ENCODE measurements around the gene POC1B.

POC1B gene

DNA sequence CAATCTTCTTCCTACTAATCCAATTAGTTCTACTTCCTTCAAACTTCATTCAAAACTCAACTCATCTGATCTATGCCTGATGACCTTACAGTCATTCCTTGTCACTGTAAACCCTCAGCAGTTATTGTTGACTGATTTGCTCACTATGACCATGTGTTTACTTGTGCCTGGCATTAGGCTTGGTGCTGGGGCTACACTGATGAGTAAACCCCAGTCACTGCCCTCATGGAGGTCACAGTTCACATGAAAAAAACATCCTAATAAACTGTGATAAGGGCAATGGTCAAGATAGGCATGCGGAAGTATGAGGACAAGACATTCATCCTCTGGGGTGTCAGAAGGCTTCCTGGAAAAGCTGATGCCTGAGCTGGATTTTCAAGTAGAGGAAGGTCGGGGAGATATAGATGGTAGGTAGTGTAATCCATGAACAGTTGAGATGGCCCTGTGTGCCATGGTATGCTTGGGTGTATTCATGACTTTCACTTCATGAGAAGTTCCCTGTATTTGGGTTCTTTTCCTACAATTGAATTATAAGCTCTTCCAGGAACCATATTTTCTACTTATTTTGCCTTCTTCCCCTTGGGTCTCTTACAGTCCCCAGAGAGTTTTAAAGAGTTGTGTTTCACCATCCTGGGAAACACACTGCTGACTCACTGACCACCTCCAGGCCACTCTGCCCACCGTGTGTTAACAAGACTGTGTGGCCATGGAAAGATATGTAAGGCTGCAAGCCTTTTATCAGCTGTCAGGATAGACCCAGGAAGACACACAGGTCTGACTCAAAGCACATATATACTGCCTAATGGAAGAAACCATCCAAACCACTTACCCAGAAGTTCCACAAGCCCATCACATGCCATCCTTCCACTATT, 134.8 kb downstream of the POC1B start:
- Histone ChIP-seq H3K36me3 (ENCODE audit: control insufficient read depth, insufficient read depth, low read length, severe bottlenecking) (no peaks in the 10 kb centered on the region), H3K4me3 (ENCODE audit: low read length) (no peak overlapping the region), H3K4me1 (ENCODE audit: control insufficient read depth, insufficient read depth, low read length) (peaks cover 28% of the 10 kb centered on the region), H3K9me3 (ENCODE audit: control insufficient read depth, low read length) (no peaks in the 10 kb centered on the region), H3K9ac (ENCODE audit: low read length) (no peak overlapping the region), H3K27me3 (replicated peaks; ENCODE audit: control insufficient read depth, insufficient read depth, low read length) (no peaks in the 10 kb centered on the region)
- DNase-seq (ENCODE audit: low read depth) = peak; percentile 51

GRCh38 chr12:89389755-89390661, 135.8 kb downstream of the POC1B start:
- Histone ChIP-seq H3K9ac (ENCODE audit: low read length) (no peak overlapping the region), H3K4me3 (ENCODE audit: low read length) (no peak overlapping the region), H3K4me1 (ENCODE audit: control insufficient read depth, insufficient read depth, low read length) (peaks cover 33% of the 10 kb centered on the region), H3K27me3 (replicated peaks; ENCODE audit: control insufficient read depth, insufficient read depth, low read length) (no peaks in the 10 kb centered on the region), H3K9me3 (ENCODE audit: control insufficient read depth, low read length) (no peaks in the 10 kb centered on the region), H3K36me3 (ENCODE audit: control insufficient read depth, insufficient read depth, low read length, severe bottlenecking) (no peaks in the 10 kb centered on the region)
- peak; percentile 14 for DNase-seq (ENCODE audit: low read depth)

DNA sequence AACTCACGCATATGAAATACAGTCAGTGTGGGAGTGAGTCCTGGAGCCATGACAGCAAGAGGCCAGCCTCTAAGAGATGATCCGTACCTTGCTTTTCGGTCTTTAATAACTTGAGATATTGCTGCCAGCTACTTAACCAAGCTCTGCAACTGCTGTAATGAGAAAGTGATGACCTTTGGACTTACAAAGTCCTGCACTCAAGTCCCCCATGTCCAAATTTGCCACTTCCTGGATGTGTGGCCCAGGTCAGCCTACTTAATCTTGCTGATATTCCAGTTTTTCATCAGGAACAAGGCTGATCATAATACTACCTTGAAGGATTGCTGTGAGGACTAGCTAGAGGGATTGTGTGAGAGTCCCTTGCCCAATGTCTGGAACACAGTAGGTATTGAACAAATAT, 139.7 kb downstream of the POC1B start:
- Histone ChIP-seq H3K27me3 (replicated peaks; ENCODE audit: control insufficient read depth, insufficient read depth, low read length) (no peaks in the 10 kb centered on the region), H3K9me3 (ENCODE audit: control insufficient read depth, low read length) (no peaks in the 10 kb centered on the region), H3K9ac (ENCODE audit: low read length) (no peak overlapping the region), H3K4me1 (ENCODE audit: control insufficient read depth, insufficient read depth, low read length) (peaks cover 40% of the 10 kb centered on the region), H3K4me3 (ENCODE audit: low read length) (no peak overlapping the region), H3K36me3 (ENCODE audit: control insufficient read depth, insufficient read depth, low read length, severe bottlenecking) (no peaks in the 10 kb centered on the region)
- DNase-seq (ENCODE audit: low read depth) = no peak

DNA sequence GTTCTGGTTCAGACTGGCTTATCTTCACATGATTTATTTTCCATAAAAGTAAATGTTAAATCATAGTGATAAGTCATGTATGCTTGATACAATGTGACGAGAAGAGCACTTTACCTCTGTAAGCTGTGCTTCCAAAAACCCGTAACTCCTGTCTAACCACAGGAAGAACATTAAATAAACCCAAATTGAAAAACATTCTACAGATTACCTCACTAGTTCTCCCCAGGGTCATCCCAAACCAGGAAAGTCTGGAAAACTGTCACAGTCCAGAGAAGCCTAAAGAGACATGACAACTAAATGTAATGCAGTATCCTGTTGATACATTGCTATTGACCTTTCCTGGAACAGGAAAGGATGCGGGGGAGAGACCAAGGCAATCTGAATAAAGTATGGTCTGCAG, 141.0 kb downstream of the POC1B start:
- Histone ChIP-seq H3K9me3 (ENCODE audit: control insufficient read depth, low read length) (no peaks in the 10 kb centered on the region), H3K4me1 (ENCODE audit: control insufficient read depth, insufficient read depth, low read length) (peaks cover 29% of the 10 kb centered on the region), H3K27me3 (replicated peaks; ENCODE audit: control insufficient read depth, insufficient read depth, low read length) (no peaks in the 10 kb centered on the region), H3K4me3 (ENCODE audit: low read length) (peak overlapping the region; percentile 51), H3K36me3 (ENCODE audit: control insufficient read depth, insufficient read depth, low read length, severe bottlenecking) (no peaks in the 10 kb centered on the region), H3K9ac (ENCODE audit: low read length) (no peak overlapping the region)
- DNase-seq (ENCODE audit: low read depth) = no peak

DNA sequence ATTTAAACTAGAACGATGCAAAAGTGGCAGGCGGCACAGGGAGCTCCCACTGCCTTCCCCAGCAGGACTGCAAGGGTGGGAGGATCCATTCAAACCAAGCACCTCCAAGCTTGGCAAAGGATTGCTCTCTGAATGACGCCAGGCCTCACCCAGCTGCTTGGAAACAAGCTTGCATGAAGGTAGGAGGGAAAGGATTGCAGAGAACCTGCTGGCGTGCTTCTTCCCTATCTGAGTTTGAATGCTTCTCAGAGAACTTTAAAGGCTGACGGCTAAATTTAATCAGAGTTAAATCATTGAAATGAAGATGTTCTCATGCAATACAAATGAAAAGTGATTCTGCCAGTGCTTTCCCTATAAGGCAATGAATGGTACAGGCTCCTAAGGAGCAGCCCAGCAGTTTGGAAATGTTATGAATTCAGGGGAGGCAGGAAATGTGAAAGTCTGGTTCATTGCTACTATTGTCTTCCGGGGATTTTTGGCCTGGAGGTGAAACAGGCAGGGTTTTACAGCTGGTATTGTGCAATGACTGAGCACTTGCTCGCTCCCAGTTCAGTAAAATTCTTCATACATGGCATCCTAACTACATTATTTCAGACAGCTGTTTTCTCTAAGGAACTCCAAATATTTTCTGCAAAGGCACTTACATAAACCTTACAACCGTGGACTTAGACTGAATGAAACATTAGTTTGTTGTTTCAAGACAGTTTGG, 141.6 kb downstream of the POC1B start:
- no peaks in the 10 kb centered on the region for H3K9me3 ChIP-seq (ENCODE audit: control insufficient read depth, low read length)
- peak; percentile 95 for DNase-seq (ENCODE audit: low read depth)
- peak overlapping the region; percentile 42 for H3K9ac ChIP-seq (ENCODE audit: low read length)
- H3K4me3 ChIP-seq (ENCODE audit: low read length) = peak overlapping the region; percentile 51
- peaks cover 29% of the 10 kb centered on the region for H3K4me1 ChIP-seq (ENCODE audit: control insufficient read depth, insufficient read depth, low read length)
- no peaks in the 10 kb centered on the region for H3K27me3 ChIP-seq (replicated peaks; ENCODE audit: control insufficient read depth, insufficient read depth, low read length)
- no peaks in the 10 kb centered on the region for H3K36me3 ChIP-seq (ENCODE audit: control insufficient read depth, insufficient read depth, low read length, severe bottlenecking)

DNA sequence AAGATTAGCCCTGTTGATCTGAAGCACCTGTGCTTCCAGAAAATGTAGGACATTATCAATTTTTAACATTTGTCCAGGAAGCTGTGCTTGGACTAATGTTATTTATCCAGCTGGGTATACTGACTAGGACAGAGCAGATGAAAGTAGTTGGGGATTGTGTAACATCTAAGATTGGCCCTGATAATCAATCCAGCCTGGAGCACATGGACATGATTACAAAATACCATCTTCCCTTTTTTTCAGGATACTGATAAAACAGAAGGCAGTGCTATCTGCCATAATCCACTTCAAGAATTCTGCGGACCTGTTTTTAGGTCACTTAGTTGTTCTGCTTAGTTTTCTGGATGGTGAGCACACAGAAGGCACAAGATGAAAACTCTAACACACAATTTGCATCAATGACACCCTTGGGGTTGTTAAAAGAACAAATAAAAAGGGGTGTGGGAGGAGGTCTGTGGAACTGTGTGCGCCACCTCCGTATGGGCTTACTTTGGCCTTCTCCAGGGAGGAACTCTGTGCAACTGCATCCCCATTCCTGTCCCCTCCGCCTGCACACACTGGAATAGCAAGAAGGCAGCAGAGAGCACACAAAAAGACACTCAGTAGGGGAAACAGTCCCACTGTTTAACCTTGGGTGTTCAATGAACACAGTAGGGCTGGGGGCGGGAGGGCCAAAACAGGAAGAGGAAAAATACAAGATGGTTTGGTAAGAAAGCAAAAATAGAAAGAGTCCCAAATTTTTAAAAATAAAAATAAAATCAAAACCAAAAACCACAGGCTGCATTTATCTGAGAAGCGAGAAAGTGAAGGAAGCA, 142.4 kb downstream of the POC1B start:
- DNase-seq (ENCODE audit: low read depth) = peak; percentile 68
- no peaks in the 10 kb centered on the region for H3K36me3 ChIP-seq (ENCODE audit: control insufficient read depth, insufficient read depth, low read length, severe bottlenecking)
- peaks cover 29% of the 10 kb centered on the region for H3K4me1 ChIP-seq (ENCODE audit: control insufficient read depth, insufficient read depth, low read length)
- H3K4me3 ChIP-seq (ENCODE audit: low read length) = peak overlapping the region; percentile 46
- no peaks in the 10 kb centered on the region for H3K9me3 ChIP-seq (ENCODE audit: control insufficient read depth, low read length)
- no peaks in the 10 kb centered on the region for H3K27me3 ChIP-seq (replicated peaks; ENCODE audit: control insufficient read depth, insufficient read depth, low read length)
- peak overlapping the region; percentile 42 for H3K9ac ChIP-seq (ENCODE audit: low read length)

DNA sequence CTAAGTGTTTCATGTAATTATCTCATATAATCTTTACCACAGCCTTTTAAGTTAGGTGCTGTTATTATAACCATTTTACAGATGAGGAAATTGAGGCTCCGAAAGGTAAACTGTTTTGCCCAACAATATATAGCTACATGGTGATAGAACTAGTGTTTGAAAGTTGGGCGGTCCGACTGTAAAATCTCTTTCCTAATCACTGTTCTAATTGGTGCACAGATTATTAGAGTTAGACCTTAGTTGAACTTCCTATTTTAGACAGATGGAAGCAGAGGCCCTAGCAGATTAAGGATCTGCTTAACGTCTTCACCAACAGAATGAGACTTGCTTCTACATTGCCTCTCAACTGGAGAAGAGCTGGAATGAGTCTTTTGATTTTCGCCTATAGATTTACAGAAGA, 143.5 kb downstream of the POC1B start:
- H3K4me1 ChIP-seq (ENCODE audit: control insufficient read depth, insufficient read depth, low read length) = peaks cover 29% of the 10 kb centered on the region

GRCh38 chr12:89379839-89380467, 145.9 kb downstream of the POC1B start:
- Histone ChIP-seq H3K4me3 (ENCODE audit: low read length) (no peak overlapping the region), H3K4me1 (ENCODE audit: control insufficient read depth, insufficient read depth, low read length) (peaks cover 20% of the 10 kb centered on the region), H3K27me3 (replicated peaks; ENCODE audit: control insufficient read depth, insufficient read depth, low read length) (no peaks in the 10 kb centered on the region), H3K9me3 (ENCODE audit: control insufficient read depth, low read length) (no peaks in the 10 kb centered on the region), H3K36me3 (ENCODE audit: control insufficient read depth, insufficient read depth, low read length, severe bottlenecking) (no peaks in the 10 kb centered on the region), H3K9ac (ENCODE audit: low read length) (no peak overlapping the region)
- no peak for DNase-seq (ENCODE audit: low read depth)

More for the DNA sequence above, 143.5 kb downstream of the POC1B start:
- no peak overlapping the region for H3K4me3 ChIP-seq (ENCODE audit: low read length)
- no peak for DNase-seq (ENCODE audit: low read depth)
- H3K27me3 ChIP-seq (replicated peaks; ENCODE audit: control insufficient read depth, insufficient read depth, low read length) = no peaks in the 10 kb centered on the region
- no peaks in the 10 kb centered on the region for H3K9me3 ChIP-seq (ENCODE audit: control insufficient read depth, low read length)
- H3K36me3 ChIP-seq (ENCODE audit: control insufficient read depth, insufficient read depth, low read length, severe bottlenecking) = no peaks in the 10 kb centered on the region
- H3K9ac ChIP-seq (ENCODE audit: low read length) = no peak overlapping the region

GRCh38 chr12:89379148-89379838, 146.6 kb downstream of the POC1B start:
- no peak for DNase-seq (ENCODE audit: low read depth)
- Histone ChIP-seq H3K36me3 (ENCODE audit: control insufficient read depth, insufficient read depth, low read length, severe bottlenecking) (no peaks in the 10 kb centered on the region), H3K27me3 (replicated peaks; ENCODE audit: control insufficient read depth, insufficient read depth, low read length) (no peaks in the 10 kb centered on the region), H3K4me3 (ENCODE audit: low read length) (no peak overlapping the region), H3K4me1 (ENCODE audit: control insufficient read depth, insufficient read depth, low read length) (peaks cover 18% of the 10 kb centered on the region), H3K9me3 (ENCODE audit: control insufficient read depth, low read length) (no peaks in the 10 kb centered on the region), H3K9ac (ENCODE audit: low read length) (no peak overlapping the region)

GRCh38 chr12:89376844-89377243, 149.0 kb downstream of the POC1B start:
- no peaks in the 10 kb centered on the region for H3K9me3 ChIP-seq (ENCODE audit: control insufficient read depth, low read length)
- H3K4me3 ChIP-seq (ENCODE audit: low read length) = no peak overlapping the region
- peaks cover 11% of the 10 kb centered on the region for H3K4me1 ChIP-seq (ENCODE audit: control insufficient read depth, insufficient read depth, low read length)
- H3K36me3 ChIP-seq (ENCODE audit: control insufficient read depth, insufficient read depth, low read length, severe bottlenecking) = no peaks in the 10 kb centered on the region
- DNase-seq (ENCODE audit: low read depth) = no peak
- no peaks in the 10 kb centered on the region for H3K27me3 ChIP-seq (replicated peaks; ENCODE audit: control insufficient read depth, insufficient read depth, low read length)
- no peak overlapping the region for H3K9ac ChIP-seq (ENCODE audit: low read length)
